HG03064 (cell line): Measurements from ENCODE around the gene CALR.
"Not testable (repeated sequence)": the region's sequence is repeated elsewhere in the genome, so short reads cannot be mapped to it uniquely, and the experiment has no call there.

Experiments
- ATAC-seq: cut with Tn5 transposase; IDR thresholded peaks from one replicate; pipeline ENCODE4 v1.9.1; 2021; ENCODE audit warnings: low read depth; ENCODE audit not compliant: unreplicated experiment

Gene CALR

GRCh38 chr19:12974301-12975220, 36.2 kb downstream of the CALR start:
- ATAC-seq = no peak

DNA sequence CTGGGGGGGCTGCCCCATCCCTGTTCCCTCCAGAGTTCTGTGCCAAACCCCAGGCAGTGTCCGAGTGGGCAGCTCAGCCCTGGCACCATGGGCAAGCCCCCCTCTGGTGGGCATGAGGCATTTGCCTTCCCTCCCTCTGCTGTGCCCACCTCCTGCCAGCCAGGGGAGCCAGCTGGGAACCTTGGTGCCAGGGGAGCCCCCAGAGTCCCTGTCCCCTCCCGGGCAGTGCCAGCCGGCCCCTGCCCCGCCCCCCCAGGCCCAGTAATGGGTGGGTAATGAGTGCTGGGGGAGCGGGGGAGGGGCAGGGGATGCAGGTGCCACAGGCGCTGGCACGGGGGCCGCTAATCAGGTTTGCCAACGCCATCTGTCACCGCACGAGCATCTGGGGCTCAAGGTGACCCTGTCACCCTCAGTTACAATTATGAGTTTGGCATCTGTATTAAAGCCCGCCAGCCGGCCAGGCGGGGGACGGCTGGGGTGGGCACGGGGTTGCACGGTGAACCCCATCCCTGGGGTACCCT, 36.9 kb downstream of the CALR start:
- no peak for ATAC-seq

- ATAC-seq = not testable (repeated sequence)
Measured at GRCh38 chr19:12976109-12976508, 37.7 kb downstream of the CALR start.

- no peak for ATAC-seq
Measured at GRCh38 chr19:12979974-12980373, 41.6 kb downstream of the CALR start.

DNA sequence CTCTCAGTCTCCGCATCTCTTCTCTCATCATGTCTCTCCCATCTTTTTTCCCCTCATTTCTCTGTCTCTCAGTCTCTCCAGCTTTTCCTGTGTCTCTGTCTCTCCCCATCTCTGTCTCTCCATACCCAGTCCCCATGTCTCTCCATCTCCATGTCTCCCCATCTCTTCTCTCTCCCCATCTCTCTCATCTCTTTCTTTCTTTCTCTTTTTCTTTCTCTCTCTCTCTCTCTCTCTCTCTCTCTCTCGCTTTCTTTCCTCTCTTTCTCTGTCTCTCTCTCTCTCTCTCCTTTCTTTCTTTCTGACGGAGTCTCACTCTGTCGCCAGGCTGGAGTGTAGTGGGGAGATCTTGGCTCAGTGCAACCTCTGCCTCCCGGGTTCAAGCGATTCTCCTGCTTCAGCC, 44.2 kb downstream of the CALR start:
- ATAC-seq = no peak

DNA sequence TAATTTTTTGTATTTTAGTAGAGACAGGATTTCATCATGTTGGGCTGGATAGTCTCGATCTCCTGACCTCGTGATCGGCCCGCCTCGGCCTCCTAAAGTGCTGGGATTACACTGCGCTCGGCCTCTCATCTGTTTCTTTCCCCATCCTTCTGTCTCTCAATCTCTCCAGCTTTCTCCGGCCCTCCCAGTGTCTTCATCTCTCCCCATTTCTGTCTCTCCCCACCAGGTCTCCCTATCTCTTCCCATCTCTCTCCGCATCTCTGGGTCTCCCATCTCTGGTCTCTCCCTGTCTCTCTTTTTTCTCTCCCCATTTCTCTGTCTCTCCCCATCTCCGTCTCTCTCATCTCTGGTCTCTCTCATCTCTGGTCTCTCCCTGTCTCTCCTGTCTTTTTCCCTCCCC, 44.7 kb downstream of the CALR start:
- ATAC-seq = no peak

DNA sequence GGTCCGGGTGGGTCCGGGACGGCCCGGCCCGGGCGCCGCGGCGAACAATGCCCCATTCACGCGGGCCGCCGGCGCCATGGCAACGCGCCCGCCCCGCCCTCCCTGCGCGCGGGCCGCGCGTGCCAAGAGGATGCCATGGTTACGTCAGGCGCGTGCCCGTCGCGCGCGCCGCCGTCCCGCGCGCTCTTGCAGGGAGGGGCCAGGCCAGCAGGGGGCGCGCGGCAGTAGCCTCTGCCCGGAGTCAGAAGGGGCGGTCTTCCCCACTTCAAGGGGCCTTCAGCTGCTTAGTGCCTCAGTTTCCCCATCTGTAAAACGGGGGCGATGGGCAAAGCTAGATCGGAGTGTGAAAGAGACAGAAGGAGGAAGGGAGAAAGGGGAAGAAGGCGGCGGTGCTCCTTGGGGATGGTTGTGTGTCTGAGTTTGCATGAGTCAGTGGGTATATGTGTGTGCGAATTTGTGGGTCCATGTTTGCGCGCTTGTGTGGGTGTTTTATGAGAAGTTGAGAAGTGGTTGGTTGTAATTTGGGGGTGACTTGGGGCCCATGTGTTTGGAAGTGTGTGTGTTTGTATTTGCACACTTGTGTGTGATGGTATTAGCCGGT, 45.2 kb downstream of the CALR start:
- no peak for ATAC-seq

DNA sequence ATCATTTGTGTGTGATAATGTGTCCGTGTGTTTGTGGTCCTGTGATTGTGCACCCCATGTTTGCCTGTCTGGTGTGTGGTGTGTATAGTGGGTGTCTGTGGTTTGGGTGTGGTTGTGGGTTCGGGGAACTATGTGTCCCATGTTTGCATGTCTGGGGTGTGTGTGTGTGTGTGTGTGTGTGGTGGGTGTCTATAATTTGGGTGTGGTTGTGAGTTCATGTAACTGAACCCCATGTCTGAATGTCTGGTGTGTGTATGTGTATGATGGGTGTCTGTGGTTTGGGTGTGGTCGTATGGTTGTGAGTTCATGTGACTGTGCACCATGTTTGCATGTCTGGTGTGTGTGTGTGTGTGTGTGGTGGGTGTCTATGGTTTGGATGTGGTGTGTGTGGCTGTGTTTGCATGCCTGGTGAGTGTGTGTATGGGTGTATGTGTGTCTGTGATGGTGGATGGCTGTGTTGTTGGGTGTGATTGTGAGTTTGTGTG, 45.8 kb downstream of the CALR start:
- ATAC-seq = no peak

GRCh38 chr19:12984683-12985048, 46.3 kb downstream of the CALR start:
- ATAC-seq = no peak

- ATAC-seq = no peak
Measured at GRCh38 chr19:12985049-12985776, 46.8 kb downstream of the CALR start.

DNA sequence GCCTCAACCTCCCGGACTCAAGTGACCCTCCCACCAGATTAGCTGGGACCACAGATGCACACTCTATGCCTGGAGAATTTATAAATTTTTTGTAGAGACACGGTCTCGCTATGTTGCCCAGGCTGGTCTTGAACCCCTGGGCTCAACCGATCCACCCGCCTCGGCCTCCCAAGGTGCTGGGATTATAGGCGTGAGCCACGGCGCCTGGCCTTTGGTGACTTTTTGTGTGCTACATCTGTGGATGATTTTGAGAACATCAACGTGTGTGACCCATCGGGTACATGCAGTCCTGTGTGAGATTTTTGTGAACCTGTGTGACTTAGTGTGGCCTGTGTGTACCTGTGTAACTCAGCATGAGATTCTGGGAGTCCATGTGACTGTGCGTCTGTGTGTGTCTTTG, 48.3 kb downstream of the CALR start:
- ATAC-seq = no peak

GRCh38 chr19:12987190-12987589, 48.8 kb downstream of the CALR start:
- ATAC-seq = no peak

DNA sequence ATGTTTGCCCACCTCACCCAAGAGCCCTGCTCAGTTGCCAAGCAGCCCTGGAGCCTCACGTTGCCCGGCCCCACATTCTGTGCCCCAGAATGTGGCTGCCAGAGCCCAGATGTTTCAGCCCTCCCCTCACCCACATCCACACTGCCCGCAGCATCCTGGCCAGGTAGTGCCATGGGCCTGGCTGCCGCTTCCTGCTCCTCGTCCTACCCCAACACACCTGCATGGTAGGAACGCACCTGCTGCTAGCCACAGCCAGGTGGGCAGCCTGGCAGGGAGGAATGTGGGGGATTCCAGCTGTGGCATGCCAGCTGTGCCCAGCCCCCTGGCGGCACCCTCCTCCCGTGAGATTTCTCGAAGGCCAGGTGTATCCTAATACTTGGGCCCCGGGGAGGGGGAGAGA, 49.4 kb downstream of the CALR start:
- no peak for ATAC-seq

DNA sequence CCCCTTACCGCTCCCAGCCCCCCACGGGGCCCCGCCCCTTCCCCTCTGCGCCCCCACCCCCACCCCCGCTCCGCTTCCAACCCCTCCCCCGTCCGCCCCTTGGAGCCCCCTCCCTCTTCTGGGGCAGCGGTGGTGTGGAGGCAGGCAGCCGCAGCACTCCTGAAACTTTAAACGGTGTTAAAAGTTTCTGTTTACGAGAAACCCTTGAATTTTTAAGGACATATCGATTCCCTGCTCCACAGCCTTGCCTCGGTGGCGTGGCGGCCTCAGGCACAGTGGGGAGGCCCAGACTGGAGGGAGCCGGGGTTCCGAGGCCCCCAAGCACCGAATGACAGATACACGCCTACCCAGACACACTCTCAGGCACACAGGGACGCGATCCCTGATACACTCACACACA, 52.0 kb downstream of the CALR start:
- no peak for ATAC-seq

DNA sequence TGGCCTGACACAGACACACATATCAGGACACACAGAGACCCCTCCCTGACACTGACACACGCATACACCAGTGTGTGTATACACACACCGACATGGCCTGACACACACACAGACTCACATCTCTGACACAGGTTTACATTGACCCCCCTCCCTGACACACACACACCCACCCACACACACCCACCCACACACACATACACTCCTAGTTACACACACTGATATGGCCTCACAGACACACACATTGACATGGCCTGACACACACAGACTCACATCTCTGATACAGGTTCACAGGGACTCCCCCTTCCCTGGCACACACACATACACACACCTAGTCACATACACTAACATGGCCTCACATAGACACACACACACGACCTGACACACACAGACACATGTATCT, 52.4 kb downstream of the CALR start:
- no peak for ATAC-seq

GRCh38 chr19:12991296-12991695, 52.9 kb downstream of the CALR start:
- no peak for ATAC-seq

GRCh38 chr19:12992729-12993128, 54.3 kb downstream of the CALR start:
- ATAC-seq = no peak

DNA sequence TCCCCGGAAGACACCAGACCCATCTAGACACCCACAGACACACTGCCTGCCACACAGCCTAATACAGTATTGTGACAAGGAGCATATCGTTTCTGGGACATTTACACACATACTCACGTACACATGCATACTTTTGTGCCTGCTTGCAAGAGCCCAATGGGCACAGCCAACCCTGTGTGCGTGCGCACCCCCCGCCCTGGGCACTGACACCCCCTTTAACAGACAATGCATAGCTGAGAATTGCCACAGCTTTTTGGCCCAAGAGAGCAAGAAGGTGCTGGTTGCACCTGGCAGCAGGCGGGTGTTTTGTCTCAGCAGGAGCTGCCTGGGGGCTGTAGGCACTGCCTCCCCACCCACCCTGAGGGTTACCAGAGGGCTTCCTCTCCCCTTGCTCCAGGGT, 55.2 kb downstream of the CALR start:
- no peak for ATAC-seq
